Omental fat pad (tissue), 4 donors: Measurements from ENCODE around the gene ATP1B1. TPM values are rescaled to one million over a fixed set of nuclear protein-coding genes. Genes with fewer than 3 reads are reported as not detected.

ENCODE experiments used
- ATAC-seq: fragments of 150-250 bp; one replicate; pipeline ENCODE4 v1.9.1; 2016; ENCODE audit warnings: mild to moderate bottlenecking, moderate library complexity; ENCODE audit not compliant: low FRiP score
- DNase-seq: peaks from one replicate; pipeline ENCODE4 v3.0.0-alpha.2; 2019; ENCODE audit warnings: low spot score
- total RNA-seq, 4 donors: library from RNA; depleted of rRNA; stranded (reverse); fragments of >200 nt; gene quantifications; one replicate each; pipeline ENCODE4 v1.1.0, GENCODE V29; 2016
- TF ChIP-seq, protein P1 (sequence below), 3 donors: fragments of 450-650 bp; IDR thresholded peaks; one replicate each; pipeline ENCODE4 v1.5.1; 2016 to 2017; ENCODE audit warnings: antibody characterized with exemption in 3 of 3, mild to moderate bottlenecking in 3 of 3, moderate library complexity in 2 of 3

The ATP1B1 gene
- total RNA-seq, 4 donors from 2014 or later, result 19.9 to 60.6 (median 37.3) TPM

GRCh38 chr1:169108223-169108622 lies 1.7 kb downstream of the ATP1B1 start:
- no peak for ATAC-seq
- TF ChIP-seq, protein P1, sequence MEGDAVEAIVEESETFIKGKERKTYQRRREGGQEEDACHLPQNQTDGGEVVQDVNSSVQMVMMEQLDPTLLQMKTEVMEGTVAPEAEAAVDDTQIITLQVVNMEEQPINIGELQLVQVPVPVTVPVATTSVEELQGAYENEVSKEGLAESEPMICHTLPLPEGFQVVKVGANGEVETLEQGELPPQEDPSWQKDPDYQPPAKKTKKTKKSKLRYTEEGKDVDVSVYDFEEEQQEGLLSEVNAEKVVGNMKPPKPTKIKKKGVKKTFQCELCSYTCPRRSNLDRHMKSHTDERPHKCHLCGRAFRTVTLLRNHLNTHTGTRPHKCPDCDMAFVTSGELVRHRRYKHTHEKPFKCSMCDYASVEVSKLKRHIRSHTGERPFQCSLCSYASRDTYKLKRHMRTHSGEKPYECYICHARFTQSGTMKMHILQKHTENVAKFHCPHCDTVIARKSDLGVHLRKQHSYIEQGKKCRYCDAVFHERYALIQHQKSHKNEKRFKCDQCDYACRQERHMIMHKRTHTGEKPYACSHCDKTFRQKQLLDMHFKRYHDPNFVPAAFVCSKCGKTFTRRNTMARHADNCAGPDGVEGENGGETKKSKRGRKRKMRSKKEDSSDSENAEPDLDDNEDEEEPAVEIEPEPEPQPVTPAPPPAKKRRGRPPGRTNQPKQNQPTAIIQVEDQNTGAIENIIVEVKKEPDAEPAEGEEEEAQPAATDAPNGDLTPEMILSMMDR (IDR thresholded peaks at IDR 0.05), result no peak

GRCh38 chr1:169108863-169109560 lies 2.5 kb downstream of the ATP1B1 start:
- ATAC-seq (no peak), DNase-seq (no peak)
- TF ChIP-seq, protein P1 (IDR thresholded peaks at IDR 0.05), result no peak

More at GRCh38 chr1:169108223-169108622, 1.7 kb downstream of the ATP1B1 start:
- no peak for DNase-seq

DNA sequence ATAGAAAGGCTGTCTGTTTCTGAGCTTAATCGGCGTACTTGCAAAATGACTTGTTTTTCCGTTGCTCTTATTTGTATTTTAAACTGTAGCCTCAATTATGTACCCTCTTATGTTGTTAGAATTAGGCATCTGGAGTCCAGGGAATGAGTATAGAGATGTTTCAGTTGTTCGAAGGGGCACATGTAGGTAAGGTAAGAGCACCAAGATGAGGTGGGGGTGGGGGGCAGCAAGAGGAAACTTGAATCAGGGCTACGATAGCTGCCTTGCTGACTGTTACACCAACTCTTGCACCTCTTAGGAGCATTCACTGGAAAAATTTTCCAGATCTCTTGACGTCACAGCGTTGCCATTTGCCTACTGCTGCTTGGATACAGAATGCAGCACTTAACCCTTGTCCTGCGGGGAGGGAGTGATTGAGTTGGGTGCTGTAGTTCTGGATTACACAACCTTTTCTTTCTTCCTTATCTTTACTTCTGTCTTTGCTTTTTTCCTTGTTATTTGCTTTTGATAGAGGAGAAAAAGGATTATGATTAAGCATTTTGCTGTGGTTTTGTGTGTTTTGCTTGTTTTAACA lies 3.2 kb downstream of the ATP1B1 start:
- TF ChIP-seq, protein P1 (IDR thresholded peaks at IDR 0.05), result no peak
- DNase-seq, result no peak
- ATAC-seq, result peak; percentile 28

GRCh38 chr1:169110236-169110635 lies 3.7 kb downstream of the ATP1B1 start:
- DNase-seq, result no peak
- TF ChIP-seq, protein P1 (IDR thresholded peaks at IDR 0.05), result no peak
- ATAC-seq, result no peak

GRCh38 chr1:169110689-169111447 lies 4.4 kb downstream of the ATP1B1 start:
- ATAC-seq, result no peak
- DNase-seq, result no peak
- TF ChIP-seq, protein P1 (IDR thresholded peaks at IDR 0.05), result no peak

DNA sequence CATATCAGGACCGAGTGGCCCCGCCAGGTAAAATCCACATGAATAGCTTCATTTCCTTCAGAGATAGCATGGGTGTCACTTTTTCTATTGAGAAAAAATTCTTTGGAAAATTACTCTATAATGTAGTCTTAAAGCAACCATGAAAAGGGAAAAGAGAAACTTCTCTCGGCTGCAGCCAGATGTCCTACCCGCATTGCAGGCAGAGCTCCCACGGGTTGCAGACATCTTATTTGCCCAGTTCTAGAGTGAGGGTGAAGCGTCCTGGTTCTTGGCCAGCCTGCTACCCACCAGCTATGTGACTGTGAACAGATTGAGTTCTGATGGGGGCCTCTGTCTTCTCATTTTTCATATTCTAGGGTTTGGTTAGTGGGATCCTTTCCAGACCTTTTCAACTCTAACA lies 5.0 kb downstream of the ATP1B1 start:
- no peak for ATAC-seq
- no peak for DNase-seq
- TF ChIP-seq, protein P1 (IDR thresholded peaks at IDR 0.05), result no peak
